B cell (primary cell): ENCODE measurements around the gene SRBD1. TPM values are rescaled to one million over a fixed set of nuclear protein-coding genes. Genes with fewer than 3 reads are reported as not detected.

Experiments
- ATAC-seq: fragments of 200-7000 bp; cut with Tn5 transposase; one replicate; pipeline ENCODE4 v1.10.0; 2021; ENCODE audit warnings: low read depth, mild to moderate bottlenecking, moderate number of reproducible peaks, moderate library complexity
- CTCF ChIA-PET: fragments of 350-600 bp; sonication (Branson Sonifier 250); formaldehyde crosslinking; loops from one replicate; lab custom pipeline; 2021; ENCODE audit warnings: antibody characterized with exemption, inconsistent platforms; lab: Charles Lee
- POLR2A ChIA-PET: fragments of 350-600 bp; sonication (Branson Sonifier 250); formaldehyde crosslinking; loops from one replicate; lab custom pipeline; 2021; ENCODE audit warnings: antibody characterized with exemption; lab: Charles Lee
- DNase-seq: peaks from one replicate; pipeline ENCODE4 v3.0.0; 2013
- H2AFZ ChIP-seq: 2 replicates; pipeline ENCODE4 v1.6.1; 2012; ENCODE audit warnings: mild to moderate bottlenecking, low read depth, low read length; ENCODE audit not compliant: insufficient read depth, poor library complexity, severe bottlenecking
- H3K27ac ChIP-seq, 2 donors: 1 replicate in 1 of 2; 2 replicates in 1 of 2; pipeline ENCODE4 v1.5.1; 2012 to 2013; ENCODE audit warnings: low read length in 2 of 2, mild to moderate bottlenecking in 2 of 2, moderate library complexity in 1 of 2
- H3K27me3 ChIP-seq, 4 experiments: fragments of 200-600 bp in 1 of 4; sonication (generic) in 1 of 4; replicated peaks in 1 of 4; 1 replicate in 2 of 4; 2 replicates in 2 of 4; pipeline versions ENCODE4 v1.6.1 to v1.7.0; 2013 to 2016; ENCODE audit warnings: low read length in 3 of 4, mild to moderate bottlenecking in 2 of 4, mixed read lengths in 1 of 4, moderate library complexity in 1 of 4; ENCODE audit not compliant: insufficient read depth in 4 of 4, control insufficient read depth in 3 of 4; ENCODE audit errors: control extremely low read depth in 1 of 4
- H3K36me3 ChIP-seq, 2 experiments: replicated peaks in 1 of 2; 1 replicate in 1 of 2; 2 replicates in 1 of 2; pipeline versions ENCODE4 v1.6.1 to v1.7.1; 2013; ENCODE audit warnings: low read length in 1 of 2; ENCODE audit not compliant: insufficient read depth in 2 of 2, control insufficient read depth in 1 of 2; ENCODE audit errors: control extremely low read depth in 1 of 2, extremely low read depth in 1 of 2
- H3K4me1 ChIP-seq, 2 donors: fragments of 200-600 bp in 1 of 2; sonication (generic) in 1 of 2; 1 replicate in 1 of 2; 2 replicates in 1 of 2; pipeline versions ENCODE4 v1.5.1 to v1.6.1; 2013 to 2017; ENCODE audit warnings: low read length in 2 of 2; ENCODE audit not compliant: control insufficient read depth in 2 of 2, insufficient read depth in 2 of 2
- H3K4me2 ChIP-seq: replicated peaks from 2 replicates; pipeline ENCODE3; 2012; ENCODE audit warnings: mild to moderate bottlenecking, low read depth, low read length; ENCODE audit not compliant: poor library complexity, severe bottlenecking
- H3K4me3 ChIP-seq, 5 experiments: fragments of 200-600 bp in 1 of 5; sonication (generic) in 1 of 5; 1 replicate in 3 of 5; 2 replicates in 2 of 5; pipeline versions ENCODE4 v1.5.1 to v1.7.0; 2011 to 2016; ENCODE audit warnings: low read length in 4 of 5, mild to moderate bottlenecking in 4 of 5, low read depth in 2 of 5, control low read depth in 1 of 5, moderate library complexity in 1 of 5; ENCODE audit not compliant: insufficient read depth in 1 of 5; ENCODE audit errors: control extremely low read depth in 1 of 5, extremely low read depth in 1 of 5
- H3K79me2 ChIP-seq: fragments of 200-600 bp; sonication (generic); one replicate; pipeline ENCODE4 v1.6.0; 2016; ENCODE audit warnings: low read length; ENCODE audit not compliant: control insufficient read depth, insufficient read depth
- H3K9ac ChIP-seq: fragments of 200-600 bp; sonication (generic); 2 replicates; pipeline ENCODE4 v1.6.1; 2017; ENCODE audit warnings: mild to moderate bottlenecking, low read length, moderate library complexity
- H3K9me3 ChIP-seq, 3 donors: one replicate each; pipeline versions ENCODE4 v1.6.1 to v1.7.1; 2013; ENCODE audit warnings: low read length in 2 of 3; ENCODE audit not compliant: control insufficient read depth in 2 of 3, insufficient read depth in 1 of 3; ENCODE audit errors: control extremely low read depth in 1 of 3
- H4K20me1 ChIP-seq: 2 replicates; pipeline ENCODE4 v1.6.0; 2012; ENCODE audit warnings: mild to moderate bottlenecking, low read length; ENCODE audit not compliant: insufficient read depth, control insufficient read depth, poor library complexity, severe bottlenecking
- H3K27ac Mint-ChIP-seq: one replicate; pipeline ENCODE4 v1.8.0; 2021; ENCODE audit warnings: mixed read lengths
- H3K27me3 Mint-ChIP-seq: one replicate; pipeline ENCODE4 v1.8.0; 2021; ENCODE audit warnings: mixed read lengths
- H3K4me1 Mint-ChIP-seq: one replicate; pipeline ENCODE4 v1.8.0; 2021; ENCODE audit warnings: mixed read lengths
- H3K4me3 Mint-ChIP-seq: one replicate; pipeline ENCODE4 v1.8.0; 2021; ENCODE audit warnings: mixed read lengths
- H3K9me3 Mint-ChIP-seq: one replicate; pipeline ENCODE4 v1.8.0; 2022; ENCODE audit warnings: mixed read lengths; ENCODE audit not compliant: insufficient read depth
- EZH2 ChIP-seq: IDR thresholded peaks from 2 replicates; pipeline ENCODE4 v1.6.1; 2012; ENCODE audit warnings: borderline replicate concordance, low read depth, mild to moderate bottlenecking, moderate library complexity, low read length; ENCODE audit not compliant: insufficient read depth, poor library complexity, severe bottlenecking
- WGBS: methylation state at CpG from one replicate; pipeline ENCODE4 v1.1.5; 2013; ENCODE audit warnings: missing lambda C conversion rate; ENCODE audit not compliant: insufficient coverage; 5-methylcytosine and 5-hydroxymethylcytosine counted together
- intact Hi-C: fragments of 100-400 bp; cut with micrococcal nuclease; formaldehyde crosslinking; loops from one replicate; pipeline ENCODE4 v1.10.0; 2022
- polyA plus RNA-seq: library from polyadenylated mRNA; depleted of rRNA; stranded (reverse); fragments of >200 nt; gene quantifications from 2 replicates; pipeline ENCODE4 v1.2.3, GENCODE V29; 2012
- total RNA-seq, 2 donors: library from RNA; stranded (reverse); fragments of 120-200 nt in 1 of 2; gene quantifications; 1 replicate in 1 of 2; 2 replicates in 1 of 2; pipeline versions ENCODE4 v1.2.3 to v1.2.4, GENCODE V29; 2013 to 2022
- TF ChIP-seq, protein P1 (sequence below): fragments of 200-600 bp; IDR thresholded peaks from one replicate; pipeline ENCODE4 v1.8.0; 2022; ENCODE audit warnings: antibody characterized with exemption, mild to moderate bottlenecking

SRBD1 gene
- total and polyA plus RNA-seq, 2 donors (not counting 1 experiment from before 2014, with no cell fraction given), result 6.2 to 27.1 TPM

DNA sequence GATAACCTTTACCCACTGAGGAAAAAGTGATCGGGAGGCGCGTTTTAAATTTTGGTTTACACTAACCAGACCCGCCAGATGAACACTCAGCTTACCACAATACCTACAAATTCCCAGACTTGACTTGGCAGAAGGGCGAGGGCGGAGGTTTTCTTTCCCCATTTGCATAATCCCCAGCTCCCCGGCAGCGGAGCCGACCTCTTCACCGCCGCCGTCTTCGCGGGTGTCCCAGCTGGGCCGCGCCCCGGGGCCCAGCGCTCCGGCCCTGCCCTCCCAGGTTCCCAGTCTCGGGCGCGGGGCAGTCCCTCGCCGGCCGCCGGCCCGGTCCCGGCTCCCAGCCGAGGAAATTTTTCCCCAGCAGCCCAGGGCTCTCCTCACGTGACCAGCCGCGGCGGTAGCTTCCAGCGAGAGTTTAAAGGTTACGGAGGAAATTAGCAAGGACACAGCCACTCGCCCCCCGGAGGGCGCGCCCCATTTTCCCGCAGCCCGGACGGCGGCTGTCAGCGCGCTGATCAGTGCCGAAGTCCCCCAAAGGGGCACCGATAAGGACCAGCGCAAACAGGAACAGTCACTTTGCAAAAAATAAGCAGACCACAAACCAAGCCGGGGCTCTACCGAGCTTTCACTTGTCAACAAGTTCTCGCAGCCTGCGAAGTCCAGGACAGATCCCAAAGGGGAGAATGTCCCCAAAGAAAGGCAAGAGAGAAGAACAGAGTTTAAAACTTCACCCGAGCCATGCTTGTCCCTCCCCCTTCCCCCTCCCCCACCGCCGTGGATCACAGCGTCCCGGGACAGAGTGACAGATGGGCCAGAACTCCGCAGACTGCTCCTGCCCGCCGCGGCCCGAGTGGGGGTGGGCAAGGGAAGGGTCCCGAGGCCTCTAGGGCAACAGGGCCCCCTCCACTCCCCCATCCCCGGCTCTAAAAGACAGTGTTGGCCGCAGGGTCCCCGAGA, 39.1 kb upstream of the SRBD1 start:
- Mint-ChIP-seq H3K9me3 (no peaks in the 10 kb centered on the region), H3K4me3 (peak overlapping the region; percentile 93), H3K4me1 (peaks cover 40% of the 10 kb centered on the region), H3K27me3 (no peaks in the 10 kb centered on the region), H3K27ac (peak overlapping the region; percentile 92)
- H3K27ac ChIP-seq, result peak overlapping the region; percentile 84 to 85
- no peaks in the 10 kb centered on the region for H3K9me3 ChIP-seq
- H3K4me1 ChIP-seq, result peaks cover 25 to 43% of the 10 kb centered on the region in 2 donors
- ChIA-PET CTCF (interaction anchor here (0.6 to 5.2 kb wide), 14 partner anchors 10 to 328 kb away, joined by 3 to 86 read pairs (median 3); no protein-coding TSS in a partner anchor), POLR2A (interaction anchor here (0.7 to 5.1 kb wide), 8 partner anchors 11 to 240 kb away, joined by 3 to 89 read pairs (median 3); no protein-coding TSS in a partner anchor)
- H2AFZ ChIP-seq, result peak overlapping the region; percentile 77
- peak overlapping the region; percentile 81 to 96 (median 91) for H3K4me3 ChIP-seq
- TF ChIP-seq, protein P1, sequence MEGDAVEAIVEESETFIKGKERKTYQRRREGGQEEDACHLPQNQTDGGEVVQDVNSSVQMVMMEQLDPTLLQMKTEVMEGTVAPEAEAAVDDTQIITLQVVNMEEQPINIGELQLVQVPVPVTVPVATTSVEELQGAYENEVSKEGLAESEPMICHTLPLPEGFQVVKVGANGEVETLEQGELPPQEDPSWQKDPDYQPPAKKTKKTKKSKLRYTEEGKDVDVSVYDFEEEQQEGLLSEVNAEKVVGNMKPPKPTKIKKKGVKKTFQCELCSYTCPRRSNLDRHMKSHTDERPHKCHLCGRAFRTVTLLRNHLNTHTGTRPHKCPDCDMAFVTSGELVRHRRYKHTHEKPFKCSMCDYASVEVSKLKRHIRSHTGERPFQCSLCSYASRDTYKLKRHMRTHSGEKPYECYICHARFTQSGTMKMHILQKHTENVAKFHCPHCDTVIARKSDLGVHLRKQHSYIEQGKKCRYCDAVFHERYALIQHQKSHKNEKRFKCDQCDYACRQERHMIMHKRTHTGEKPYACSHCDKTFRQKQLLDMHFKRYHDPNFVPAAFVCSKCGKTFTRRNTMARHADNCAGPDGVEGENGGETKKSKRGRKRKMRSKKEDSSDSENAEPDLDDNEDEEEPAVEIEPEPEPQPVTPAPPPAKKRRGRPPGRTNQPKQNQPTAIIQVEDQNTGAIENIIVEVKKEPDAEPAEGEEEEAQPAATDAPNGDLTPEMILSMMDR, result no peak
- no peak for TF ChIP-seq EZH2
- peaks cover 46% of the 10 kb centered on the region for H3K79me2 ChIP-seq
- 0% methylated on average over 60 of the region's 66 CpGs for WGBS
- no peaks in the 10 kb centered on the region for H3K36me3 ChIP-seq
- intact Hi-C loops, result loop anchor here (1.0 to 5.0 kb wide), 3 partner anchors 83 to 237 kb away; no protein-coding TSS in a partner anchor
- peaks cover 28% of the 10 kb centered on the region for H4K20me1 ChIP-seq
- ATAC-seq (peak; percentile 6), DNase-seq (peak; percentile 63)
- no peaks in the 10 kb centered on the region for H3K27me3 ChIP-seq
- peak overlapping the region; percentile 76 for H3K4me2 ChIP-seq
- H3K9ac ChIP-seq, result peak overlapping the region; percentile 85
